HG03571 (cell line): Measurements from ENCODE around the gene BACE2.
A peak's percentile ranks its signal among the peaks of the same experiment; 100 is the strongest.
"Not testable (repeated sequence)": the region's sequence is repeated elsewhere in the genome, so short reads cannot be mapped to it uniquely, and the experiment has no call there.

Source experiments
- ATAC-seq: cut with Tn5 transposase; IDR thresholded peaks from one replicate; pipeline ENCODE4 v1.9.1; 2021; ENCODE audit not compliant: unreplicated experiment

The BACE2 gene

DNA sequence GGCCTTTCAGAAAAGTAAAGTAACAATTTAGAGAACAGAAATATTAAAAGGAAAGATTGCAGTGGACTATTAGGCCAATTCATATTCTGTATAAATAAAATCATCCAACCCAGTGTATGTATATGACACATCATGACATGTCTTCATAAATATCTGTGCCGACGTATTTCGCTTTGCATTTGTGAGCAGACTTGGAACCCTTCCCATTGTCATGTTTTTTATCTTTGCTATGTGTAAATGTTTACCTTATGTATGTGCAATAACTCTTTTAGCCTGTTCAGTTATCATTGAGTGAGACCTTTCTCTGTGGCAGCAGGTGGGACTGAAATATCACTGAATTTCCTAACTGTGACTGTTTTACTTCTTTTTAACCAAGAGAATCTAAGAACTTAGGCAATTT is 90.7 kb downstream of the BACE2 start:
- ATAC-seq, result no peak

DNA sequence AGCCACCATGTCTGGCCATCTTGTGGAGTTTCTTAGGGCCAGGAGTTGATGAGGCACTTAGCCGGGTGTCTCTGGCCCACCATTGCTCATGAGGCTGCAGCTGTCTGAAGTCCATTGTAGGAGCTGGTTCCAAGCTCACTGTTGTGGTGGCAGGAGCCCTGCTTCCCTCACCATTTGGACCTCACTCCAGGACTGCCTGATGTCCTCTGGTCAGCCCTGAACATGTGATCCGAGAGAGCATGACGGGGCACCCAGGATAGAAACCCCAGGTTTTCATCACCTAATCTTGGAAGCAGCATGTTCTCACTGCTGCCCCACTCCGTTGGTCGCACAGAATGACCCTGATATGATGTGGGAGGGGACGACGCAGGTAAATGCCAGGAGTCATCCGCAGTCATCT is 92.5 kb downstream of the BACE2 start:
- ATAC-seq, result no peak

DNA sequence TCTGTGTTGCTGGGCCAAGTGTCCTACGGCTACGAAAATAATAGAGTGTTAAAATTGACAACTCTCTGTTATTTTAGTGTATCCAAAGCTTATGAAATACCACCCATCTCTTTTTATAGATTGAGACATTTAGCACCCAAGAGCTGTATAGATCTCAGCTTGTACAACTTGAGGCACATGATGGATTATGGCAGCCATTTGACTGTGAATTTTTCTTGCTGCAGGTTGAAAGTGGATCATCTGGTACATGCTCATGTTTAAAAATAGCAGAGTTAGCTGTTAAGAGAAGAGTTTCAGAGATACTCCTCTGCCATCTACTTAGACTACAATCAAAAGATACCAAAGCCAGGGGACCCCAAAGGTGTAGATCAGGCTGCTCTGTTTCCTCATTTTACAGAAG is 99.4 kb downstream of the BACE2 start:
- ATAC-seq, result no peak

DNA sequence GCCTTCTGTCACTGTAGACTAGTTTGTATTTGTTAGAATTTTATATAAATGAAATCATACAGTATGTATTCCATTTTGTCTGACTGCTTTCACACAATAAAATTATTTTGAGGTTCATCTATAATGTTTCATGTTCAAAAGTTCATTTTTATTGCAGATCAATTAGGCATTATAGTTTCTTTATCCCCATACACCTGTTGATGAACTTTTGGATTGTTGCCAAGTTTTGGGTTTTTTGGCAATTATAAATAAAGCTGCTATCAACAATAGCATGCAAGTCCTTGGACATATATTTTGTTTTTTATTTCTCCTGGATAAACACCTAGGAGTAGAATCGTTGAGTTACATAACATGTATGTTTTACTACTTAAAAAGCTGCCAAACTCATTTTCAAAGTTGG is 101.6 kb downstream of the BACE2 start:
- no peak for ATAC-seq

DNA sequence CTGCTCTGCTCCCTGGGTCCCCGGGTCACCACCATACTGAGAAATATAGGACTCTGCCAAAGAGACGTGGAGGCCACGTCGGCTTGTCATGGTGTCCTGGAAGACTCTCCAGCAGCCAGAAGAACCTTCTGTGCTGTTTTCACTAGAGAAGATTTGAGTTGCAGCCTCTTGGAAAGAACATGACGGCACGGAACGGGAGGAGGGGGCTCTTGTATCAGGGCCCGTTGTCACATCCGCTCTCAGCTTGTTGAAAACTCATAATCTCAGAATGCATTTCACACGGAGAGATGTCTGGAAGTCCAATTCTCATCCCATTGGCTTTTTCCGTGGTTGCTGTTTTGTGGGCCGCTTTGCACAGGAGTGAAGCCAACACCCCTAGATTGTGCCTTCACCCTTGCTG is 109.2 kb downstream of the BACE2 start:
- no peak for ATAC-seq

DNA sequence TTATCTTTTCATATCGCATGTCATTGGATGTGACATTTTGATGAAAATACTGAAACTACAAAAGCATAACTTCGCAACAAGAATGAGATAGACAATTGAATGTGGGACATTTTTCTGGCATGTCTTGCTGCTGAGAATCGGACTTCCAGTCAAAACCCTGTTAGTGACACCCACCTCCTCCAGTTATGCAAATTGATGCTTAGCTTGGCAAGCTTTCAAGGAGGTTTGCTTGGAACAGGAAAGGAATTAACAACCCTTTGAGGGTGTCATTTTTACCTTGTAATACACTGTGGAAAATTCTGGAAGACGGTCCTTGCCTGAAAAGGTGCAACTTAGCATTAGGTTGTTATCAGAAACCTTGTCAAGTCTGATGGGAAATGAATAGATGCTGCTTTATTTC is 109.9 kb downstream of the BACE2 start:
- no peak for ATAC-seq

DNA sequence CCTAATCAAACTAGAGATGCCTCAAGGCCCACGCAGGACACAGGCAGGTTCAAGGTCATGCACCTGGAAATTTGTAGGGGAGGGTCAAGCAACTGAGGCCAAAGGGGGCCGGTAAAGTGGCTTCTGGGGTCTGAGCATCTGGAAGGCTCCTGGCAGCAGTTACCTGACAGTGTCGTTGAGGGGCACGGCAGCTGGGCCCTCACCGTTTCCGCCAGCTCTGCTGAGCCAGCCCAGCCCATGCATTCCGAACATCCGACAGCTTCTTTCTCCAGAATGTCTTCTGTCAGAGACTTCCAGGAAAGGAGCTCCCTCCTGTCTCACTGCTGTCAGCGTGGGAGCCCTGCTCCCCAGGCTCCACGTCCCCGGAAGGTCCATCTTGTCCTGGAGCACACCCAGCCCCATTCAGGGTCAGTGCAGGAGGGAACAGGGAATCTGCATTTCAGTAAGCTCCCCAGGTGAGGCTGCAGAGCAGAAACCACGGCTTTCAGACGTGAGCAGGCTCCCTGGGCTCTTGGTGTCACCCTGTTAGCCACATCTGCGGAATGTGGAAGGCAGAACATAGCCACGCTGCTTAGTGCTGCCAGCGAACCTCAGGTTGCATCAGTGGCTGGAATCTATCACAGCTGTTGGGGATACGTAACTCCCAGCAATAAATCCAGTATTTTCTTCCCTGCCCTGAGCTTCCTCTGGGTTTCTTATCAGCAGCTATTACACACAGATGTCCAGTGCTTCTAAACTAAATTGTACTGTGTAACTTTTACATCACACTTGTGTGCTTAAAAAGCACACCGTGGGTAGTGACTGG is 112.4 kb downstream of the BACE2 start:
- ATAC-seq, result no peak

DNA sequence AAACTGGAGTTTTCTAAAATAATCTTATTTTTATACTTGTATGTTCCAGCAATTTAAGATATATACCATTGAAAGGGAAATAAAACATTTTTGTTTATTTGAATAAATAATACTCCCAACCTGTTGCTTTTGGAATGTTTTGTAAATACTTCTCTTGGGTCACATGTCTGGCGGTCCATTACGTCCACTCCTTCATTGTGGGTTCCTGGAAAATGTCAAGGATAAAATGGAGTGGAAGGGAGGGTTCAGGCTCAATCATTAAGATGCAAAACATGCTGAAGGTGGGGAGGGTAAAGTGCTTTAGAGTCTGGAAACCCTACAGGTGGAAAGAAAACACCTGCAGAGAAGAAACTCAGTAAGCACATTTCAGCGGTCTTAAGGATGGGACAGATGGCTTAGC is 114.5 kb downstream of the BACE2 start:
- ATAC-seq, result no peak

DNA sequence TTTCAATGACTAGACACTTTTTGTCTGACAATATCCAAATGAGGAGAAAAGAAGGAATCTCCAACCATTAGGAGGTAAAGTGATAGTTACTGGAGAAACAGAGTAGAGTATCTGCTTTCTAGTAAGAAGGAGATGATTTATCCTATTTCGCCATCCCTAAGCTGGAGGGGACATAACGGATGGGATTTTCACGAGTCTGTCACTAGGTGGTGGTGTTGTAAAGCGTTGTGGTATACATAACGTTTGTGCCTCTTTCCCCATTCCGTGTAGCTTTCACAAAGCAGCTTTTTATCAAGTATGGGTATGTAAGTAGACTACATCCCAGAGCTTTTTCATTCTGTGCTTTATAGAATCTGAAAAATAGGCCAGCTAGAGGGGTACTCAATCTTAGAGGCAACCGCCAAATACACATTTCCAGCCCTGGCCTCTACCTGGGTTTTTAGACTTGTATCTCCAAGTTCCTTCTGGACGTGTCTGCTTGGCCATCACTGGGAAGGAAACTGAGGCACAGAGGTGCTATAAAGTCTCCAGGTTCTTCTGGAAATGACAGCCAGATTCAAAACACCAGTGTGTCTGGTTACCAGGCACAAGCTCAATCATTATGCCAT is 115.4 kb downstream of the BACE2 start:
- ATAC-seq, result peak; percentile 51

DNA sequence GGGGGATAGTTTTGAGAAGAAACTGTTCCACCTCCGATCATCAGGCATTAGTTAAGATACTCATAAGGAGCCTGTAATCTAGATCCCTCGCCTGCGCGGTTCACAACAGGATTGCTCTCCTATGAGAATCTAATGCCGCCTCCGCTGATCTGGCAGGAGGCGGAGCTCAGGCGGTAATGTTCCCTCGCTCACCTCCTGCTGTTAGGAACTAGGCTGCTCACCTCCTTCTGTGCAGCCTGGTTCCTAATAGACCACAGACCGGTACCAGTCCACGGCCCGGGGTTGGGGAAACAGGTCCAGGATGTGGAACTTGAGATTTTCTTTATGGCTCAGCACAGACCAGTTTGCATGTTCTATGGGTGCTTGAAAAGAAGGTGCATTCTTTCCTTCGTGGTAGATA is 121.5 kb downstream of the BACE2 start:
- ATAC-seq, result no peak

DNA sequence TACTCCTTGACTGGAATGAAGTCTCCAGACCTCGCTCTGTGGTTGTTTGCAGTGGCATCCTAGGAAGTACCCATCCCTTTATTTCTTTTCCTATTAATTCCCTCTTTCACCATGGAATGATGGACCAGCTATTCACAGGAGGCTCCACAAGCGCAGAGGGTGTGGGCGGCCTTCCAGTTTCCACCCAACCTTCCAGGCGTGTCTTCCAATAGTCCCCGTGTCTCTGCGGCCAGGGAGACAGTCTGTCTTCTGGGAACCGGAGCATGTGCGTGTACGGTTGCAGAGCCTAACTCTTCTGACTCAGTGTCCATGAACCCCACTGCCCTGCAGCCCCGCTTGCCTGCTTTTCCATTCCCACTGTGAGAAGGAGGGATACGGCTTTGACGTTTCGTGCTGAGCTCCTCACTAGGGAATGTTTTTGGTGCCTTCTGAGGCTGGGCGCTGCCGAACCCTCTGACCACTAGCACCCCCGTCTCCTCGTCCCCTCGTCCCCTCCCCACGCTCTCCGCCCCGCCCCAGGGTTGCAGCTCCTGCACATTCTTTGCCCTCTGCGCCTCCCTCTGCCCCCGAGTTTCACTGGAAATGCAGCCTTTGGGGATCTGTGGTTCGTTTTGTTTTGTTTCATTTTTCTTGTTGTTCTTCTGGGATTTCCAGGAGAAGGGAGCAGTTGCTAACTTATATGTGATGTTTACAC is 122.3 kb downstream of the BACE2 start:
- no peak for ATAC-seq

DNA sequence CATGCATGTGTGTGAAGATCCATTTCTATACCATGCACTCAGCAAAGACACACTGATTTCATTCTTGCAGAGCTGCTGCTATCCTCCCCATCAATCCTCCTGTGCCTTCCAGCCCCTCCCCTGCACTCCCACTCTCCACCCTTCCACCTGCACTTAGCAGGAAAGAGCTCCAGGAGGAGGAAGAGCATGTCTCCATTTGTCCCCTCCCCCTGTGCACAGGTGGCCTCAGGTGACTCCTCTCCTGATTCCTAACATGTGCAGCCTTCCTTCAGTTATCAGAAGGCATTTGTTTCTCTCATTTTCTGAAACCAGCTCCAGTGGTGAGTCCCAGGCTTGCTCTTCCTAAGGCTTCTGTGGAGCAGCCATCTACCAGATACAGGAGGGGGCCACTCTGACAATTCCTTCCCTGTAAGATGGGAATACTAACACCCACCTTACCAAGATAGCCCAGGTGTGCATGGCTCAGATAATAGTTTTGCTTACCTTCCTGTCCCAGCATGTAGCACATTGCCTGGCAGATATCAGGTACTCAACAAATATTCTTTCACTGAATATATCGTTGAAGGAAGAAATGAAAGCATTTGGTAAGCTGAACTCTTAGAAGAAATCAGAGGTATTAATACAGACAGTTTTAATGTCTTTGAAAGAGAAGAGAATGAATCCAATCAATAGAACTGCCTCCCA is 126.7 kb downstream of the BACE2 start:
- no peak for ATAC-seq

DNA sequence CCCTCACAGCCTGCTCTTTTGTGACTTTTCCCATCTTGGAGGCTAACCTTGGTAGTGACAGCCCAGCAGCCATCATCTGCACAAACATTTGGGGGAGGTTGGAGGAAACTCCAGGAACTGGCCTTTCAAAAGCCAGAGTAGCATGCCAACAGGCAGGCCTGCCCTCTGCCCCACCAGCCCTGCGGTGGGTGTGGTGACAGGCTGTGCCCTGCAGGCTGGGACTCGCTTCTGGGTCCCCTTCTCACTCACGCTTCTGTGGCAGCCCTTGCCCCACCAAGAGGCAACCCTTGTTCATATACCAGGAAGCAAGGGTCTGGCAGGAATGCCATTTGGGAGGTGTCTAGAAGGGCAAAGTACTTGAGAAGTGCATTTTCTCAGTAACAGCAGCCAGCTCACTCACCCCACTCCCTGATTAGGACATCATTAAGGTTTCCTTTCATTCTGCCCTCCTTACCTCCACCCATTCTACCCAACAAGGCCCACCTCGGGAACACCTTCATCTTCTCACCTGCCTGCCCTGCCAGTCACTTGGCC is 127.8 kb downstream of the BACE2 start:
- ATAC-seq, result no peak

DNA sequence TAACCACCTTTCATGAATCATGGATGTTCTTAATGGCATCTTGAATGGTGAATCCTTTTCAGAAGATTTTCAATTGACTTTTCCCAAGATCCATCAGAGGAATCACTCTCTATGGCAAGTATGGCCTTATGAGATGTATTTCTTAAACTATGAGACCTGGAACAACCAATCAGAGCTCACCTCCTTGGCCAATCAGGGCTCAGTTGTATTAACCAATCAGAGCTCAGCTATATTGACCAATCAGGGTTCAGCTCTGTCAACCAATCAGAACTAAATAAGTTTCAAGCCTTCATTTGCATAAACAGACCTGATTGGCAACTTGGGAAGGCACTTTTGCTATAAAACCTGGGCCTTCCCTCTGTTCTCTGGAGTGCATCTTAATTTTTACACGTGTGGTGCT is 135.0 kb downstream of the BACE2 start:
- ATAC-seq, result no peak

DNA sequence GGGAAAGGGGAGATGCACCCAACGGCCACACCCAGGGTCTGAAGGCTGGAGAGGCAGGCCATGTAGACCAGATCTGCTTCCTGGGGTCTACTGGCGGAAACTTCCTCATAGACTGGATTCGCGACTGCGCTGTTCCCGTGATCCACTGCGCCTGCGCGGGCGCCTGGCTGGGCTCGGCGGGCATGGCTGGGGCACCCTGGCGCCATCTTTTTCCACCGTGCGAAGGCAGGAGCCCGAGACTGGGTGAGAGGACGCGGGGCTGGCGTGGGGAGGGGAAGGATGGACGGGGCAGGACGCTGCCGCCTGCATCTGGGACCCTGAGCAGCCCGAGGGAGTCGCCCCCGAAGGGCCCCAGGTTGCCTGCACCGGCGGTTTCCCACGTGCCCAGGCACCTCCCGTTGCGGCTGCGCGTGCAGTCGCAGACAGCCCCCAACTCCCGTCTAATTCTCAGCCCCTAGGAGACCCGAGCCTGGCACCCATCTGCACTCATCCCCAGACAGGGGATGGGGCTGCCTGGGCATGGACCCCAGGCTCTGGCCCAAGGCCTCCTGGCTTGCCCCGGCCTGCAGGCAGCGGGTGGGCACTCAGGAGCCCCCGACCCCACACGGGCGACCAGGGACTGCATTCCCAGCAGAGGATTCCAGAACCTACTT is 136.2 kb downstream of the BACE2 start:
- no peak for ATAC-seq

DNA sequence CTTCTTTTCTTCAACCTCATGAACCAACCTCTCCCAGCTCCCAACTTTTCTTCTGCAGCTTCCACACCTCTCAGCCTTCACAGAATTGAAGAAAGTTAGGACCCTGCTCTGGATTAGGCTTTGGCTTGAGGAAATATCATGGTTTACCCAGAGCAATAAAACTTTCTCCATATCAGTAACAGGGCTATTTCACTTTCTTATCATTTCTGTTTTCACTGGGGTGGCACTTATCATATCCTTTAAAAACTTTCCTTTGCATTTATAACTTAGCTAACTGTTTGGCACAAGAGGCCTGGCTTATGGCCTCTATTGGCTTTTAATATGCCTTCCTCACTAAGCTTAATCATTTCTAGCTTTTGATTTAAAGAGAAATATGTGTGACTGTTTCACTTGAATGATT is 139.3 kb downstream of the BACE2 start:
- no peak for ATAC-seq

DNA sequence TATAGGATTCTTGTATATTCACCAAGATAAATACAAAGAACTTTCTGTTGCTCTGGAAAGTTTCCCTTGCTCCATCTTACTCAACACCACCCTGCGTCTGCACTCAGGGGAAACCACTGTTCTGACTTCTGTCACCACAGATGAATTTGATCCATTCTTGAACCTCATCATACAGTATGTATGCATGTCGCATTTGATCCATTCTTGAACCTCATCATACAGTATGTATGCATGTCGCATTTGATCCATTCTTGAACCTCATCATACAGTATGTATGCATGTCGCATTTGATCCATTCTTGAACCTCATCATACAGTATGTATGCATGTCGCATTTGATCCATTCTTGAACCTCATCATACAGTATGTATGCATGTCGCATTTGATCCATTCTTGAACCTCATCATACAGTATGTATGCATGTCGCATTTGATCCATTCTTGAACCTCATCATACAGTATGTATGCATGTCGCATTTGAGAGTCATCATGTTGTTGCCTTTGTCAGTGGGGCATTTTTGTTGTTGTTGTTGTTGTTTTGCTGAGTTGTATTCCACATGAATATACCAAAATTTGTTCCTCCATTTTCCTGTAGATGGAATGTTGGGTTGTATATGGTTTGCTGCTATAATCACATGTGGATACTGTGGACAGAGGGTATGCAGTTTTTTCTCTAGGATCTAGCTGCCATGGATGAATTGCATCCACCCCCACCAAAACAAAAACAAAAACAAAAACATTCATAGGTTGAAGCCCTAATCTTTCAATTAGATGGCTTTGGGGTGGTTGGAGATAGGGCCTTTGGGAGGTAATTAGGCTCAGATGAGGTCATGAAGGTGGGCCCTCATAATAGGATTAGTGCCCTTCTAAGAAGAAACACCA is 145.6 kb downstream of the BACE2 start:
- not testable (repeated sequence) for ATAC-seq

DNA sequence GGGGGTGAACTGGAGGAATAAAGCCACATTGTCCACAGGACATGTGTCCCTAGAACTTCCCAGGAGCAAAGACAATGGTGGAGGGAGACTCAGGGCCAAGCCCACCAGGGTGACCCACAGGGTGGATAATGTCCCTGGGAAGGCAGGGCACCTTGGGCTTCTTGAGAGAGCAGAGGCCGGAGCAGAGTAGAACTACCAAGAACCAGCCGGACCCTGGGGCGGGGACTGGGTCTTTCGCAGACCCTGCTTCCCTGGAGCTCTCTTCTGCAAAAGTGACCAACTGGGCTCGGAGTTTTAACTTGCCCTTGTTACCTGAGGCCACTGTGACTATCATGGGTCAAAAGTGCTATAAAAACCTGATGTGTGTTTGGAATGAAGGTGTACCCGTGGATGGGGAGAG is 147.8 kb downstream of the BACE2 start:
- no peak for ATAC-seq

DNA sequence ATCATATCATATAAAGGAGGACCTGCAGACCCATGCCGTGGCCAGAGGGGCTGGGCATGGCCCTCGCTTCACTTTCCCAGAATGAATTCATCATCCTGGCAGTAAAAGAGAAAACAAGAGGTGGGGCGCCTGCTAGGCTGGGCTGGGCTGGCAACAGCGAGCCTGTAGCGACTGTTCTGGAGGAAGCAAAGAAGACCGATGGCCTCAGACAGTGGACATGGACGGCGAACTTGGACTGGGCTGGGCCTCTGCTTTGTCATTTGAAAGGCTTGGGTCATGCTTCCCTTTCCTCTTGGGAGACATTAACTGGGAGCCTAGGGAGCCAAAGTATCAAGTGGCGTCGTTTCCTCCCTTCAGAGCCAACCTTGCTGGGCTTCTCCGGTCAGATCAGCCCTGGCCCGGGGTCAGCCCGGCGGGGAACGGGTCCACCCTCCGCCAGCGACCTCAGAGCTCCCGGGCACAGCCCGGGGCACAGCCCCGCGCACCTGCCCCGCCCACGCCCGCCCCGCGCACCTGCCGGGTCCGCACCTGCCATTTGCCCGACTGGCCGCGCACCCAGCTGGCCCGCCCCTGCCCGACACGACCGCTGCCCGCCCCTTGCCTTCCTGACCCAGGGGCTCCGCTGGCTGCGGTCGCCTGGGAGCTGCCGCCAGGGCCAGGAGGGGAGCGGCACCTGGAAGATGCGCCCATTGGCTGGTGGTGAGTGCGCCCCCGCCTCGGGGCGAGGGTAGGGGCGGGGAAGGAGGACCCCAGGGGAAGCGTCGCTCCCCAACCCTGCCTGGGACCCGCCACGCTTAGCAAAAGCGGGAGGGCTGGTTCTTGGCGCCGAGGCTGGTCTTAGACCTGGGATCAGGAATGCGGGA is 148.5 kb downstream of the BACE2 start, which contains the start of gene FAM3B:
TSS of gene FAM3B (plus strand) at position 602 of the 863 bp plus-strand sequence. CDS start at position 681, 79 bp downstream.
- ATAC-seq, result no peak
